ENCODE results near the gene RGSL1. TPM values are rescaled to one million over a fixed set of nuclear protein-coding genes. Genes with fewer than 3 reads are reported as not detected.
A peak's percentile ranks its signal among the peaks of the same experiment; 100 is the strongest.

The RGSL1 gene
- total RNA-seq, 1 donor from 2014 or later = not detected

DNA sequence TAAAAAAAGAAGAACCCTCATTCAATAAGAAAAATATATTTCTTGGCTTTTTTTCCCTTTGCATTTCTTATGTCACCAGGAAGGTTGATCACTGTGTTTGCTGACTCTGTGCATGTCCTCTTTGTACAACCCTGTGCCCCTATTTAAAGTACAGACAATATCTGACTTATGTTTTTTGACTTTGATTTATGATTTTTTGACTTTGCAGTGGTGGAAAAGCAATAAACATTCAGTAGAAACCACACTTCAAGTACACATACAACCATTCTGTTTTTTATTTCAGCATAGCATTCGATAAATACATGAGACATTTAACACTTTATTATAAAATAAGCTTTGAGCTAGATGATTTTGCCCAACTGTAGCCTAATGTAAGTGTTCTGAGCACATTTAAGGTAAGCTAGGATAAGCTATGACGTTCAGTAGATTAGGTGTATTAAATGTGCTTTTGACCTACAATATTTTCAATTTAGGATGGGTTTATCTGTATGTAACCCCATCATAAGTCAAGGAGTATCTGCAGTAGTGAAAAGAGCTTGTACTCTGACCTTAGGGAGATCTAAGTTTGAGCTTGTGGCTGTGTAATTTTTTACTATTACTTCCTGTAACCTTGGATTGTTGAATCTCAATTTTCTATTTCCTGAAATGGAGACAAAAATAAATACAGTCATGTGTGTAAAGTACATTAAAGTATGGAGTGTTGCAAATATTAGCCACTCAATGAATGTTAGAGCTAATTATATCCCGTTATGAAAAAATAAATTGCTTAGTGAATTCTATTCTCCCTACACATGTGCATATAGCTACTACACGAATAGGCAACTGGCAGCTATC is 137.9 kb downstream of the RGSL1 start:
- Mint-ChIP-seq H3K4me3 (peak overlapping the region; percentile 88), H3K36me3 (peaks cover 23% of the 10 kb centered on the region), H3K9me3 (no peaks in the 10 kb centered on the region), H3K27me3 (ENCODE audit: low read depth) (no peaks in the 10 kb centered on the region), H3K4me1 (peaks cover 16% of the 10 kb centered on the region), H3K27ac (peak overlapping the region; percentile 98)
- DNase-seq (ENCODE audit: low spot score in 2 of 2, unreplicated experiment in 2 of 2) = no peak
- no peak for TF ChIP-seq CTCF (IDR thresholded peaks at IDR 0.05; ENCODE audit: unreplicated experiment)

GRCh38 chr1:182588500-182589396 is 138.8 kb downstream of the RGSL1 start, which contains the start of gene RNASEL:
TSS of gene RNASEL (minus strand) at chr1:182589256. CDS start at chr1:182586806, 2,450 bp downstream.
- peaks cover 17% of the 10 kb centered on the region for H3K36me3 Mint-ChIP-seq

GRCh38 chr1:182589520-182589919 is 139.6 kb downstream of the RGSL1 start:
- Mint-ChIP-seq H3K27me3 (ENCODE audit: low read depth) (no peaks in the 10 kb centered on the region), H3K27ac (peak overlapping the region; percentile 98), H3K36me3 (peaks cover 17% of the 10 kb centered on the region), H3K9me3 (no peaks in the 10 kb centered on the region), H3K4me3 (peak overlapping the region; percentile 88), H3K4me1 (peaks cover 16% of the 10 kb centered on the region)
- no peak for TF ChIP-seq CTCF (IDR thresholded peaks at IDR 0.05; ENCODE audit: unreplicated experiment)
- no peak for DNase-seq (ENCODE audit: low spot score in 2 of 2, unreplicated experiment in 2 of 2)

More at GRCh38 chr1:182588500-182589396, 138.8 kb downstream of the RGSL1 start, which contains the start of gene RNASEL:
- peaks cover 16% of the 10 kb centered on the region for H3K4me1 Mint-ChIP-seq
- TF ChIP-seq CTCF (IDR thresholded peaks at IDR 0.05; ENCODE audit: unreplicated experiment) = no peak
- H3K9me3 Mint-ChIP-seq = no peaks in the 10 kb centered on the region
- H3K27ac Mint-ChIP-seq = peak within 1 kb of the TSS; percentile 98
- peak within 1 kb of the TSS; percentile 88 for H3K4me3 Mint-ChIP-seq
- DNase-seq (ENCODE audit: low spot score in 2 of 2, unreplicated experiment in 2 of 2) = peak; percentile 44 to 72
- H3K27me3 Mint-ChIP-seq (ENCODE audit: low read depth) = no peaks in the 10 kb centered on the region

DNA sequence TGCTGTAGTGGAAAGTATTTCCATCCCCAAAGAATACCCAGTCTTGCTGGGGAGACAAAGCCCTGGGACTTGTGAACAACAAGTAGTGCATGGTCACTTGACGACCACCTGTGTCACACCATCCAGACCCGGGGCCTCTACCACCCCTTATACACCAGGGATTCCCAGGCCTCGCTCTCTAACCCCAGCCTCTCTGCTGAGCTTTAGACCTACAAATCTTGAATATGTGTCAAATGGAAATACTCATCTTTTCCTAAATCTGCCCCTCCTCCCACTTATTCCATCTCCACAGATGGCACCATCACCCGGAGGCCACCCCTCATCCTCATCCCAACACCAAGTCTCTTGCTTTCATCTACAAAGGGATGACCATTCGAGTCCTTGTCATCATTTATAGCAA is 140.0 kb downstream of the RGSL1 start:
- peaks cover 16% of the 10 kb centered on the region for H3K4me1 Mint-ChIP-seq
- no peak overlapping the region for H3K27ac Mint-ChIP-seq
- no peaks in the 10 kb centered on the region for H3K27me3 Mint-ChIP-seq (ENCODE audit: low read depth)
- H3K9me3 Mint-ChIP-seq = no peaks in the 10 kb centered on the region
- no peak overlapping the region for H3K4me3 Mint-ChIP-seq
- peaks cover 17% of the 10 kb centered on the region for H3K36me3 Mint-ChIP-seq
- no peak for TF ChIP-seq CTCF (IDR thresholded peaks at IDR 0.05; ENCODE audit: unreplicated experiment)
- DNase-seq (ENCODE audit: low spot score in 2 of 2, unreplicated experiment in 2 of 2) = no peak

GRCh38 chr1:182595641-182596240 is 145.8 kb downstream of the RGSL1 start:
- Mint-ChIP-seq H3K4me1 (no peaks in the 10 kb centered on the region), H3K27ac (no peak overlapping the region), H3K4me3 (no peak overlapping the region), H3K27me3 (ENCODE audit: low read depth) (no peaks in the 10 kb centered on the region), H3K36me3 (no peaks in the 10 kb centered on the region), H3K9me3 (no peaks in the 10 kb centered on the region)
- peak in 1 of 2 experiments; percentile 71 for DNase-seq (ENCODE audit: low spot score in 2 of 2, unreplicated experiment in 2 of 2)
- peak; percentile 79 for TF ChIP-seq CTCF (IDR thresholded peaks at IDR 0.05; ENCODE audit: unreplicated experiment)

Measured in mesothelial cell of epicardium (in vitro differentiated cells).